CD4-positive, alpha-beta T cell (primary cell): ENCODE measurements around the gene RETREG2. TPM values are rescaled to one million over a fixed set of nuclear protein-coding genes. Genes with fewer than 3 reads are reported as not detected.

ENCODE experiments used
- ATAC-seq: fragments of 200-7000 bp; cut with Tn5 transposase; one replicate; pipeline ENCODE4 v1.10.0; 2022; ENCODE audit warnings: mild to moderate bottlenecking; ENCODE audit not compliant: poor library complexity
- CTCF ChIA-PET: fragments of 350-600 bp; sonication (Branson Sonifier 250); formaldehyde crosslinking; loops from one replicate; lab custom pipeline; 2021; ENCODE audit warnings: antibody characterized with exemption, inconsistent platforms; lab: Charles Lee
- POLR2A ChIA-PET: fragments of 350-600 bp; sonication (Branson Sonifier 250); formaldehyde crosslinking; loops from one replicate; lab custom pipeline; 2021; ENCODE audit warnings: antibody characterized with exemption, inconsistent platforms; lab: Charles Lee
- DNase-seq, 14 experiments: peaks; one replicate each; pipeline ENCODE4 v3.0.0-alpha.2; 2013 to 2020; ENCODE audit warnings: mixed read lengths in 2 of 14
- H3K27ac ChIP-seq, 2 donors: one replicate each; pipeline versions ENCODE4 v1.5.1 to v1.7.0; 2013; ENCODE audit warnings: low read length in 2 of 2, low read depth in 1 of 2, mild to moderate bottlenecking in 1 of 2
- H3K27me3 ChIP-seq, 2 experiments: 1 replicate in 1 of 2; 2 replicates in 1 of 2; pipeline versions ENCODE4 v1.6.1 to v1.7.0; 2013; ENCODE audit warnings: low read length in 2 of 2, control low read depth in 1 of 2, mild to moderate bottlenecking in 1 of 2, moderate library complexity in 1 of 2; ENCODE audit not compliant: insufficient read depth in 2 of 2, control insufficient read depth in 1 of 2
- H3K36me3 ChIP-seq: one replicate; pipeline ENCODE4 v1.6.1; 2013; ENCODE audit warnings: low read length, control low read depth; ENCODE audit not compliant: insufficient read depth
- H3K4me1 ChIP-seq: one replicate; pipeline ENCODE4 v1.6.1; 2013; ENCODE audit warnings: low read length, control low read depth; ENCODE audit not compliant: insufficient read depth
- H3K4me3 ChIP-seq: one replicate; pipeline ENCODE4 v1.5.1; 2013; ENCODE audit warnings: mild to moderate bottlenecking, low read length, moderate library complexity
- H3K9me3 ChIP-seq, 2 experiments: 1 replicate in 1 of 2; 2 replicates in 1 of 2; pipeline versions ENCODE4 v1.6.1 to v1.7.0; 2013; ENCODE audit warnings: low read length in 2 of 2, mild to moderate bottlenecking in 2 of 2, control low read depth in 1 of 2, moderate library complexity in 1 of 2; ENCODE audit not compliant: control insufficient read depth in 1 of 2, insufficient read depth in 1 of 2
- H3K27ac Mint-ChIP-seq: one replicate; pipeline ENCODE4 v1.8.0; 2020; ENCODE audit warnings: mixed read lengths
- H3K27me3 Mint-ChIP-seq: one replicate; pipeline ENCODE4 v1.8.0; 2021; ENCODE audit warnings: mixed read lengths
- H3K36me3 Mint-ChIP-seq: one replicate; pipeline ENCODE4 v1.8.0; 2021; ENCODE audit warnings: low read depth, mixed read lengths
- H3K4me1 Mint-ChIP-seq: one replicate; pipeline ENCODE4 v1.8.0; 2021; ENCODE audit warnings: low read depth, mixed read lengths
- H3K4me3 Mint-ChIP-seq: one replicate; pipeline ENCODE4 v1.8.0; 2020; ENCODE audit warnings: mild to moderate bottlenecking, mixed read lengths
- H3K9me3 Mint-ChIP-seq: one replicate; pipeline ENCODE4 v1.8.0; 2020; ENCODE audit warnings: mixed read lengths
- intact Hi-C, 2 experiments: fragments of 100-400 bp; cut with DNase I in 1 of 2; cut with micrococcal nuclease in 1 of 2; formaldehyde crosslinking; loops; one replicate each; pipeline versions ENCODE4 v1.15.1 to v1.9.0; 2023 to 2025; cut with DNase I, micrococcal nuclease
- total RNA-seq, 174 experiments: library from RNA in 2 of 174; stranded (reverse) in 2 of 174; gene quantifications; one replicate each; pipeline ENCODE4 v1.2.3 and lab custom pipeline; 2021 to 2026
- TF ChIP-seq, protein P1 (sequence below): fragments of 200-600 bp; IDR thresholded peaks from one replicate; pipeline ENCODE4 v1.8.0; 2022; ENCODE audit warnings: antibody characterized with exemption, mild to moderate bottlenecking

Gene RETREG2
- total RNA-seq, 2 experiments from 2014 or later = 82.3 to 83.2 TPM

DNA sequence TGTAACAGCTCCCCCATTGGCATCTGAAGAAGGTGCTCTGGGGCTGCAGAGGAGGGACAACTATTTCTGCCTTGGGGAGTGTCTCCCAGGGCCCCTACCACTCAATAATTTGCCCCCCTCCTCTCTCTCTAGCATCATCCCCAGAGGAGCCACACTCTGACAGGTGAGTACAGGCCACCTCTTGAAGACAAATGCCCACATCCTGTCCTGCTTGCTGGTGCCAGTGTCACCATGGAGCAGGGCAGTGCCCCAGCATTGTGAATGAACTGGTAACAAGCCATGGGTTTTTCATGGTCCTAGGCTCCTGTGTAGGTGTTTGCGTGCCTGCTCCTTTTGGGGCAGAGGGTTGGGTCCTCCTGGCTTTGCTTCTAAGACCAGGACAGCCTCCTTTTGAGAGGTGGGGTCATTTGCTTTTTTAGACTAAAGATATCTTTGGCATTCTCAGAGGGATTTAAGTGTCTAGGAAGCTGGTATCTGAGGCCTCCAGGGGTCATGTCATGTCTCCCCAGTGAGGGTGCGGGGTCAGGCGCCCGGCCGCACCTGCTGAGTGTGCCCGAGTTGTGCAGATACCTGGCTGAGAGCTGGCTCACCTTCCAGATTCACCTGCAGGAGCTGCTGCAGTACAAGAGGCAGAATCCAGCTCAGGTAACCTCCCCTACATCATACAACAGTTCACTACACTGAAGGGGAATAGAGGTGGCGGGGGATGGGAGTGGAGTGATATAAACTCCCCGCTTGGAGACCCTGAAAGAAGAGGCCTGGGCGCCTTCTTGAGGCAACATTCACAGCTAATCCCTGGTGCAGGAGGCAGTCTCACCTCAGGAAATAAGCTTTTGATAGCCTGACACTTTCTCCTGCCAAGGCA lies 1.8 kb downstream of the RETREG2 start:
- H3K36me3 ChIP-seq = peaks cover 53% of the 10 kb centered on the region
- H3K4me1 Mint-ChIP-seq = peaks cover 71% of the 10 kb centered on the region

DNA sequence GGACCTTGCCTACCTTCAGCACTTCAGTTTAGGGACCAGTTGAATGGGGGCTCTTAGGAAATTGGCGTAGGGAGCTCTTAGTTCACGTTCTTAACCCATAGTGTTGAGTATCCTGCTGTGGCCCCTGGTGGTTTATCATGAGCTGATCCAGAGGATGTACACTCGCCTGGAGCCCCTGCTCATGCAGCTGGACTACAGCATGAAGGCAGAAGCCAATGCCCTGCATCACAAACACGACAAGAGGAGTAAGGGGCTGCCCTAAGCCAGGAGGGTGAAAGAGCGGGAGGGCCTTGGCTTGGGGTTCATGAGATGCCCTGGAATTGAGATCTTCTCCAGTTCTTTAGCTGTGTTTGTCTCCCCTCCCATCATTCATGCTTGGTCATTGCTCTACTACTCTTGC lies 2.9 kb downstream of the RETREG2 start:
- H3K27ac ChIP-seq = no peak overlapping the region

More for the DNA sequence above, 1.8 kb downstream of the RETREG2 start:
- ATAC-seq = no peak
- peaks cover 76% of the 10 kb centered on the region for H3K4me1 ChIP-seq
- no peaks in the 10 kb centered on the region for H3K27me3 Mint-ChIP-seq
- no peak for DNase-seq
- H3K27ac Mint-ChIP-seq = peak overlapping the region; percentile 91
- peaks cover 79% of the 10 kb centered on the region for H3K36me3 Mint-ChIP-seq
- no peaks in the 10 kb centered on the region for H3K9me3 ChIP-seq
- CTCF ChIA-PET = interaction anchor here (0.9 to 2.0 kb wide), 3 partner anchors 27 to 115 kb away, joined by 3 to 6 read pairs (median 3); partner anchors contain the start of gene ZFAND2B
- POLR2A ChIA-PET = interaction anchor here (1.1 to 4.4 kb wide), 3 partner anchors 20 to 50 kb away, joined by 3 to 41 read pairs (median 3); partner anchors contain the start of genes ANKZF1 and ZFAND2B
- H3K27me3 ChIP-seq = no peaks in the 10 kb centered on the region
- intact Hi-C loops = loop anchor here (2.0 to 10.0 kb wide), 8 partner anchors 67 to 783 kb away; partner anchors contain the start of genes CTDSP1 (in 1 of the 2), DNAJB2 (in 1 of the 2), GLB1L (in 1 of the 2) and STK11IP (in 1 of the 2)
- no peaks in the 10 kb centered on the region for H3K9me3 Mint-ChIP-seq
- TF ChIP-seq, protein P1, sequence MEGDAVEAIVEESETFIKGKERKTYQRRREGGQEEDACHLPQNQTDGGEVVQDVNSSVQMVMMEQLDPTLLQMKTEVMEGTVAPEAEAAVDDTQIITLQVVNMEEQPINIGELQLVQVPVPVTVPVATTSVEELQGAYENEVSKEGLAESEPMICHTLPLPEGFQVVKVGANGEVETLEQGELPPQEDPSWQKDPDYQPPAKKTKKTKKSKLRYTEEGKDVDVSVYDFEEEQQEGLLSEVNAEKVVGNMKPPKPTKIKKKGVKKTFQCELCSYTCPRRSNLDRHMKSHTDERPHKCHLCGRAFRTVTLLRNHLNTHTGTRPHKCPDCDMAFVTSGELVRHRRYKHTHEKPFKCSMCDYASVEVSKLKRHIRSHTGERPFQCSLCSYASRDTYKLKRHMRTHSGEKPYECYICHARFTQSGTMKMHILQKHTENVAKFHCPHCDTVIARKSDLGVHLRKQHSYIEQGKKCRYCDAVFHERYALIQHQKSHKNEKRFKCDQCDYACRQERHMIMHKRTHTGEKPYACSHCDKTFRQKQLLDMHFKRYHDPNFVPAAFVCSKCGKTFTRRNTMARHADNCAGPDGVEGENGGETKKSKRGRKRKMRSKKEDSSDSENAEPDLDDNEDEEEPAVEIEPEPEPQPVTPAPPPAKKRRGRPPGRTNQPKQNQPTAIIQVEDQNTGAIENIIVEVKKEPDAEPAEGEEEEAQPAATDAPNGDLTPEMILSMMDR = no peak
- peak overlapping the region in 1 of 2 donors; percentile 1 for H3K27ac ChIP-seq
- peak overlapping the region; percentile 91 for H3K4me3 Mint-ChIP-seq
- no peak overlapping the region for H3K4me3 ChIP-seq

DNA sequence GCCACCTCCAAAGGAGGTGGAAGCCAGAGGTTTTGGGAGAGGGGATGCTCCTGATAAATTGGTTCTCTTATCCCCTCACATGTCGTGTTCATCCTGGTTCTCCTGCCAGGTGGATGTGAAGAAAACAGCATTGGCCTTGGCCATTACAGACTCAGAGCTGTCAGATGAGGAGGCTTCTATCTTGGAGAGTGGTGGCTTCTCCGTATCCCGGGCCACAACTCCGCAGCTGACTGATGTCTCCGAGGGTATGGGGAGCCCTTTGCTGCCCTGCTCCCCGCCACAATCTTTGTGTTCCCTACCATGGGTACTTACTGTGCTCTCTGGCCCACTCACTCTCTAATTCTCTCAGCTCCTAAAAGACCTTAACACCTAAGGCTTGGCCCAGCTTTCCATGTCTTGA lies 3.5 kb downstream of the RETREG2 start:
- intact Hi-C loops = no loop called here
- no peaks in the 10 kb centered on the region for H3K27me3 Mint-ChIP-seq
- Histone ChIP-seq H3K9me3 (no peaks in the 10 kb centered on the region), H3K27me3 (no peaks in the 10 kb centered on the region), H3K36me3 (peaks cover 54% of the 10 kb centered on the region), H3K27ac (peak overlapping the region in 1 of 2 donors; percentile 29), H3K4me3 (no peak overlapping the region), H3K4me1 (peaks cover 60% of the 10 kb centered on the region)
- no peaks in the 10 kb centered on the region for H3K9me3 Mint-ChIP-seq
- CTCF ChIA-PET = interaction anchor here (1.2 kb wide), 1 partner anchor 152 kb away, joined by 3 read pairs; no protein-coding TSS in a partner anchor
- peaks cover 83% of the 10 kb centered on the region for H3K36me3 Mint-ChIP-seq
- no peak for DNase-seq
- H3K4me3 Mint-ChIP-seq = peak overlapping the region; percentile 63
- peak overlapping the region; percentile 81 for H3K27ac Mint-ChIP-seq
- no peak for ATAC-seq
- TF ChIP-seq, protein P1 = no peak
- POLR2A ChIA-PET = interaction anchor here (0.6 to 4.4 kb wide), 10 partner anchors 11 to 98 kb away, joined by 3 to 41 read pairs (median 3); partner anchors contain the start of genes ANKZF1, ATG9A, DNAJB2 and NHEJ1
- H3K4me1 Mint-ChIP-seq = peaks cover 59% of the 10 kb centered on the region

More for the DNA sequence above, 2.9 kb downstream of the RETREG2 start:
- Histone ChIP-seq H3K4me3 (no peak overlapping the region), H3K4me1 (peaks cover 65% of the 10 kb centered on the region), H3K9me3 (no peaks in the 10 kb centered on the region), H3K36me3 (peaks cover 54% of the 10 kb centered on the region), H3K27me3 (no peaks in the 10 kb centered on the region)
- ChIA-PET POLR2A (interaction anchor here (0.6 to 4.4 kb wide), 6 partner anchors 16 to 73 kb away, joined by 3 to 41 read pairs (median 5); partner anchors contain the start of genes ANKZF1, ATG9A, NHEJ1 and TUBA4A), CTCF (interaction anchor here (1.2 kb wide), 2 partner anchors 108 to 151 kb away, joined by 3 read pairs; no protein-coding TSS in a partner anchor)
- TF ChIP-seq, protein P1 = no peak
- Mint-ChIP-seq H3K27ac (peak overlapping the region; percentile 81), H3K36me3 (peaks cover 82% of the 10 kb centered on the region), H3K9me3 (no peaks in the 10 kb centered on the region), H3K4me1 (peaks cover 62% of the 10 kb centered on the region), H3K4me3 (peak overlapping the region; percentile 70), H3K27me3 (no peaks in the 10 kb centered on the region)
- DNase-seq (no peak), ATAC-seq (no peak)
- intact Hi-C loops = no loop called here
